A549 (cell line): Measurements from ENCODE around the gene TGOLN2. TPM values are rescaled to one million over a fixed set of nuclear protein-coding genes. Genes with fewer than 3 reads are reported as not detected.

ENCODE experiments used
- ATAC-seq, 2 experiments: fragments of 200-7000 bp in 1 of 2; fragments of >200 bp in 1 of 2; cut with Nextera tagmentation in 1 of 2; cut with Tn5 transposase in 1 of 2; 3 replicates each; pipeline versions ENCODE4 v1.8.0 to v1.9.1; 2018 to 2020; ENCODE audit warnings: mild to moderate bottlenecking in 1 of 2, moderate library complexity in 1 of 2
- CTCF ChIA-PET: fragments of 300-600 bp; sonication (Branson Sonifier 250); formaldehyde crosslinking; extraction: SDS; loops from one replicate; lab custom pipeline; 2021; ENCODE audit warnings: antibody characterized with exemption, inconsistent platforms; lab: Yijun Ruan, JAX
- POLR2A ChIA-PET: fragments of 350-600 bp; formaldehyde crosslinking; extraction: SDS; loops from one replicate; lab custom pipeline; 2021; ENCODE audit warnings: antibody characterized with exemption, inconsistent platforms; lab: Yijun Ruan, JAX
- DNase-seq, 2 experiments: peaks; one replicate each; pipeline versions ENCODE4 v3.0.0 to v3.0.0-alpha.2; 2011 to 2016; ENCODE audit warnings: low read depth in 1 of 2, low spot score in 1 of 2
- FAIRE-seq: peaks from 2 replicates; lab custom pipeline; 2011; peaks lifted over from hg19 to GRCh38; lab: Jason Lieb, UNC
- H3K27ac ChIP-seq, 2 experiments: fragments of >200 bp; sonication (Bioruptor Twin); formaldehyde crosslinking; 3 replicates each; pipeline ENCODE4 v1.5.1; 2016 to 2017
- H3K4me1 ChIP-seq: fragments of >200 bp; sonication (Bioruptor Twin); formaldehyde crosslinking; 3 replicates; pipeline ENCODE4 v1.6.1; 2016
- H3K4me2 ChIP-seq: fragments of >200 bp; sonication (Bioruptor Twin); formaldehyde crosslinking; 3 replicates; pipeline ENCODE4 v1.6.1; 2016
- H3K4me3 ChIP-seq: fragments of >200 bp; sonication (Bioruptor Twin); formaldehyde crosslinking; 3 replicates; pipeline ENCODE4 v1.5.1; 2016
- H3K9me3 ChIP-seq: fragments of >200 bp; sonication (Bioruptor Twin); formaldehyde crosslinking; 3 replicates; pipeline ENCODE4 v1.6.1; 2016
- ATOH8 ChIP-seq: fragments of 250-450 bp; sonication (Bioruptor Pico); IDR thresholded peaks from 2 replicates; pipeline ENCODE4 v1.5.0; 2020; ENCODE audit warnings: low read depth, mild to moderate bottlenecking, moderate library complexity
- BCL3 ChIP-seq: fragments of >200 bp; sonication (Bioruptor Twin); formaldehyde crosslinking; IDR thresholded peaks from 3 replicates; pipeline ENCODE4 v1.6.1; 2016
- BHLHE40 ChIP-seq: IDR thresholded peaks from 2 replicates; pipeline ENCODE4 v1.6.1; 2012; ENCODE audit warnings: low read depth, low read length, inconsistent platforms
- ESRRA ChIP-seq: fragments of 150-350 bp; IDR thresholded peaks from 2 replicates; pipeline ENCODE4 v1.6.1; 2014; ENCODE audit warnings: mild to moderate bottlenecking, low read length, borderline replicate concordance
- FOSL2 ChIP-seq, 2 experiments: fragments of 450-650 bp in 1 of 2; fragments of >200 bp in 1 of 2; sonication (Bioruptor Twin) in 1 of 2; formaldehyde crosslinking; IDR thresholded peaks; 2 replicates each; pipeline versions ENCODE4 v1.5.0 to v1.6.1; 2016 to 2020; ENCODE audit warnings: mild to moderate bottlenecking in 1 of 2, moderate library complexity in 1 of 2
- GATA3 ChIP-seq: IDR thresholded peaks from 2 replicates; pipeline ENCODE4 v1.6.1; 2012; ENCODE audit warnings: borderline replicate concordance
- HEYL ChIP-seq: fragments of 250-450 bp; sonication (Bioruptor Pico); IDR thresholded peaks from 2 replicates; pipeline ENCODE4 v1.8.0; 2021; ENCODE audit warnings: mild to moderate bottlenecking, moderate library complexity
- HOXB13 ChIP-seq: fragments of 250-450 bp; sonication (Bioruptor Pico); IDR thresholded peaks from 2 replicates; pipeline ENCODE4 v1.5.0; 2020; ENCODE audit warnings: low read depth, mild to moderate bottlenecking, moderate library complexity
- JUN ChIP-seq, 2 experiments: fragments of >200 bp; sonication (Bioruptor Twin); formaldehyde crosslinking; IDR thresholded peaks; 2 replicates in 1 of 2; 3 replicates in 1 of 2; pipeline ENCODE4 v1.6.1; 2016 to 2017
- MAX ChIP-seq: IDR thresholded peaks from 2 replicates; pipeline ENCODE4 v1.6.1; 2012
- MYC ChIP-seq: IDR thresholded peaks from 2 replicates; pipeline ENCODE4 v1.6.1; 2012; ENCODE audit warnings: mild to moderate bottlenecking, inconsistent platforms, low read length, improper control_type of control experiment, borderline replicate concordance
- NFE2L2 ChIP-seq: fragments of 150-350 bp; conservative IDR thresholded peaks from 2 replicates; pipeline ENCODE4 v1.6.1; 2014; ENCODE audit warnings: low read length
- PHF8 ChIP-seq: fragments of 200-600 bp; sonication (generic); IDR thresholded peaks from 2 replicates; pipeline ENCODE4 v1.6.1; 2016; ENCODE audit warnings: low read depth, mild to moderate bottlenecking, antibody characterized with exemption, moderate library complexity, borderline replicate concordance
- RFX5 ChIP-seq: fragments of 450-650 bp; IDR thresholded peaks from 2 replicates; pipeline ENCODE4 v1.7.1; 2014; ENCODE audit warnings: antibody characterized with exemption, mild to moderate bottlenecking, moderate library complexity
- SMC3 ChIP-seq: fragments of >200 bp; sonication (Bioruptor Twin); formaldehyde crosslinking; IDR thresholded peaks from 3 replicates; pipeline ENCODE4 v1.6.1; 2018; ENCODE audit warnings: inconsistent platforms
- SREBF2 ChIP-seq: fragments of 450-650 bp; IDR thresholded peaks from 2 replicates; pipeline ENCODE4 v1.6.1; 2014; ENCODE audit warnings: mild to moderate bottlenecking, moderate library complexity
- TFCP2L1 ChIP-seq: fragments of 250-450 bp; sonication (Bioruptor Pico); IDR thresholded peaks from 2 replicates; pipeline ENCODE4 v1.5.0; 2021; ENCODE audit warnings: mild to moderate bottlenecking
- USF2 ChIP-seq: fragments of 450-650 bp; IDR thresholded peaks from 2 replicates; pipeline ENCODE4 v1.6.1; 2014; ENCODE audit warnings: antibody characterized with exemption
- WGBS: methylation state at CpG from one replicate; pipeline ENCODE4 v1.1.6; 2017; ENCODE audit errors: missing lambda C conversion rate; 5-methylcytosine and 5-hydroxymethylcytosine counted together
- polyA plus RNA-seq, 4 experiments: library from polyadenylated mRNA; depleted of rRNA in 3 of 4; stranded (reverse); fragments of >200 nt; fragmentation: RNase III in 1 of 4; extraction: RNeasy Plus Mini Kit Qiagen cat#74134 plus additional on column Dnase treatment in 1 of 4; gene quantifications; 2 replicates in 3 of 4; 3 replicates in 1 of 4; pipeline ENCODE4 v1.2.3, GENCODE V29; 2011 to 2017
- TF ChIP-seq, protein P1 (sequence below): IDR thresholded peaks from 2 replicates; pipeline ENCODE4 v1.6.1; 2012
- TF ChIP-seq, protein P2 (sequence below): fragments of 150-350 bp; IDR thresholded peaks from 2 replicates; pipeline ENCODE4 v1.6.1; 2014; ENCODE audit warnings: low read depth, mild to moderate bottlenecking, low read length
- TF ChIP-seq, protein P3 (sequence below): fragments of 200-600 bp; sonication (generic); IDR thresholded peaks from 2 replicates; pipeline ENCODE4 v1.6.1; 2016; ENCODE audit warnings: antibody characterized with exemption, mild to moderate bottlenecking, moderate library complexity

Gene TGOLN2
- polyA plus RNA-seq, 2 of the 4 experiments (the other 2 are of a cell fraction) = 97.1 to 177 TPM

DNA sequence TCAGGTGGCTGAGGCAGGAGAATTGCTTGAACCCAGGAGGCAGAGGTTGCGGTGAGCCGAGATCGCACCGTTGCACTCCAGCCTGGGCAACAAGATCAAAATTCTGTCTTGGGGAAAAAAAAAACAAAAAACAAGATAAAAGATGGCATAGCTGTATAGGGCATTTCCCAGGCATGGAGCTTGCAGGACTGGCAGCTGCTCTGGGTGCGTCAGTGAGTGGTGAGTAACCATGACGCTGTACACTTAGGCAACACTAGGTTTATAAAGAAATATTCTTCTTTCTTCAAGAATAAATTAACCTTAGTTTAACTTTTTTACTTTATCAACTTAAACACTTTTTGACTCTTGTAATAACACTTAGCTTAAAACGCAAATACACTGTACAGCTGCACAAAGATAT lies 15.4 kb downstream of the TGOLN2 start:
- POLR2A ChIA-PET = interaction anchor here (0.6 to 1.9 kb wide), 2 partner anchors 15 to 232 kb away, joined by 3 to 10 read pairs; partner anchors contain the start of gene TGOLN2
- CTCF ChIA-PET = interaction anchor here (1.2 to 4.4 kb wide), 3 partner anchors 9 to 246 kb away, joined by 3 to 39 read pairs (median 21); no protein-coding TSS in a partner anchor
- H3K4me2 ChIP-seq = no peak overlapping the region
- DNase-seq = peak in 1 of 2 experiments; percentile 34
- TF ChIP-seq BHLHE40 (no peak), FOSL2 (IDR thresholded peaks at IDR 0.05) (no peak), FOSL2 (CRISPR knock-in tag; IDR thresholded peaks at IDR 0.05) (0 out of 2 replicates have a peak, but pooled peaks have one; percentile 8)
- TF ChIP-seq, all 56 proteins: peak for 1
- ATAC-seq (peak in 1 of 2 experiments; percentile 52; a peak in 3 of 6 replicates), FAIRE-seq (no peak)
- Histone ChIP-seq H3K9me3 (no peaks in the 10 kb centered on the region), H3K27ac (no peak overlapping the region), H3K4me1 (peaks cover 5% of the 10 kb centered on the region; the same call in 1 of the 3 replicates), H3K4me3 (no peak overlapping the region)
- 85% methylated on average over 7 of the region's 7 CpGs for WGBS

DNA sequence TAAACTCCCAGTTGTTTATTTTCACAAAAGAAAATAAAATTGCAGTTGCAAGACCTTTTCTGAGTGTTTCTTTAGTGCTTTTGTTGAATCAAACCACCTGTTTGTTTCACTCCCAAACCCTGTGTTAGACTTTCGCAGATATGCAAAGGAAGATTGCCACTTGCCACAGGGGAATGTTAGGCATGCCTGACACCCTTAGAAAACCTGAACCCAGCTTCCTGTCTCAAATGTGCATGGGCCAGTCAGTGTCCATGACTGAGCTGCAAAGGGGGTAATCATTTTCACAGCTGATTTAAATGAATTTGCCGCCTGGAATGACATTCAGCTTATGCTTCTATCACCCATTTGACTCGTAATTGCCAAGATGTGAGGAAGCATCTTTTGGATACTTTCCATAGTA lies 17.5 kb downstream of the TGOLN2 start:
- Histone ChIP-seq H3K9me3 (no peaks in the 10 kb centered on the region), H3K27ac (no peak overlapping the region), H3K4me1 (peaks cover 5% of the 10 kb centered on the region; the same call in 1 of the 3 replicates)
- DNase-seq (no peak), ATAC-seq (no peak), FAIRE-seq (no peak)
- POLR2A ChIA-PET = interaction anchor here (1.2 kb wide), 1 partner anchor 10 kb away, joined by 4 read pairs; no protein-coding TSS in a partner anchor
- 94% methylated on average over 3 of the region's 3 CpGs for WGBS
- CTCF ChIA-PET = interaction anchor here (0.7 to 4.7 kb wide), 5 partner anchors 11 to 243 kb away, joined by 3 to 77 read pairs (median 5); no protein-coding TSS in a partner anchor
- TF ChIP-seq BHLHE40 = no peak
- TF ChIP-seq, protein P1, sequence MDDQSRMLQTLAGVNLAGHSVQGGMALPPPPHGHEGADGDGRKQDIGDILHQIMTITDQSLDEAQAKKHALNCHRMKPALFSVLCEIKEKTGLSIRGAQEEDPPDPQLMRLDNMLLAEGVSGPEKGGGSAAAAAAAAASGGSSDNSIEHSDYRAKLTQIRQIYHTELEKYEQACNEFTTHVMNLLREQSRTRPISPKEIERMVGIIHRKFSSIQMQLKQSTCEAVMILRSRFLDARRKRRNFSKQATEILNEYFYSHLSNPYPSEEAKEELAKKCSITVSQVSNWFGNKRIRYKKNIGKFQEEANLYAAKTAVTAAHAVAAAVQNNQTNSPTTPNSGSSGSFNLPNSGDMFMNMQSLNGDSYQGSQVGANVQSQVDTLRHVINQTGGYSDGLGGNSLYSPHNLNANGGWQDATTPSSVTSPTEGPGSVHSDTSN = no peak
- TF ChIP-seq RFX5 = no peak
- TF ChIP-seq GATA3 = no peak
- TF ChIP-seq HEYL (CRISPR knock-in tag) = no peak
- TF ChIP-seq, protein P2, sequence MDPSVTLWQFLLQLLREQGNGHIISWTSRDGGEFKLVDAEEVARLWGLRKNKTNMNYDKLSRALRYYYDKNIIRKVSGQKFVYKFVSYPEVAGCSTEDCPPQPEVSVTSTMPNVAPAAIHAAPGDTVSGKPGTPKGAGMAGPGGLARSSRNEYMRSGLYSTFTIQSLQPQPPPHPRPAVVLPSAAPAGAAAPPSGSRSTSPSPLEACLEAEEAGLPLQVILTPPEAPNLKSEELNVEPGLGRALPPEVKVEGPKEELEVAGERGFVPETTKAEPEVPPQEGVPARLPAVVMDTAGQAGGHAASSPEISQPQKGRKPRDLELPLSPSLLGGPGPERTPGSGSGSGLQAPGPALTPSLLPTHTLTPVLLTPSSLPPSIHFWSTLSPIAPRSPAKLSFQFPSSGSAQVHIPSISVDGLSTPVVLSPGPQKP = no peak
- no peak for TF ChIP-seq SREBF2
- no peak for TF ChIP-seq MYC
- TF ChIP-seq BCL3 = no peak
- TF ChIP-seq SMC3 = no peak
- TF ChIP-seq PHF8 = no peak
- TF ChIP-seq USF2 = no peak
- TF ChIP-seq JUN (IDR thresholded peaks at IDR 0.05) = no peak
- TF ChIP-seq, protein P3, sequence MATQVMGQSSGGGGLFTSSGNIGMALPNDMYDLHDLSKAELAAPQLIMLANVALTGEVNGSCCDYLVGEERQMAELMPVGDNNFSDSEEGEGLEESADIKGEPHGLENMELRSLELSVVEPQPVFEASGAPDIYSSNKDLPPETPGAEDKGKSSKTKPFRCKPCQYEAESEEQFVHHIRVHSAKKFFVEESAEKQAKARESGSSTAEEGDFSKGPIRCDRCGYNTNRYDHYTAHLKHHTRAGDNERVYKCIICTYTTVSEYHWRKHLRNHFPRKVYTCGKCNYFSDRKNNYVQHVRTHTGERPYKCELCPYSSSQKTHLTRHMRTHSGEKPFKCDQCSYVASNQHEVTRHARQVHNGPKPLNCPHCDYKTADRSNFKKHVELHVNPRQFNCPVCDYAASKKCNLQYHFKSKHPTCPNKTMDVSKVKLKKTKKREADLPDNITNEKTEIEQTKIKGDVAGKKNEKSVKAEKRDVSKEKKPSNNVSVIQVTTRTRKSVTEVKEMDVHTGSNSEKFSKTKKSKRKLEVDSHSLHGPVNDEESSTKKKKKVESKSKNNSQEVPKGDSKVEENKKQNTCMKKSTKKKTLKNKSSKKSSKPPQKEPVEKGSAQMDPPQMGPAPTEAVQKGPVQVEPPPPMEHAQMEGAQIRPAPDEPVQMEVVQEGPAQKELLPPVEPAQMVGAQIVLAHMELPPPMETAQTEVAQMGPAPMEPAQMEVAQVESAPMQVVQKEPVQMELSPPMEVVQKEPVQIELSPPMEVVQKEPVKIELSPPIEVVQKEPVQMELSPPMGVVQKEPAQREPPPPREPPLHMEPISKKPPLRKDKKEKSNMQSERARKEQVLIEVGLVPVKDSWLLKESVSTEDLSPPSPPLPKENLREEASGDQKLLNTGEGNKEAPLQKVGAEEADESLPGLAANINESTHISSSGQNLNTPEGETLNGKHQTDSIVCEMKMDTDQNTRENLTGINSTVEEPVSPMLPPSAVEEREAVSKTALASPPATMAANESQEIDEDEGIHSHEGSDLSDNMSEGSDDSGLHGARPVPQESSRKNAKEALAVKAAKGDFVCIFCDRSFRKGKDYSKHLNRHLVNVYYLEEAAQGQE = no peak
- TF ChIP-seq ATOH8 = no peak
- no peak for TF ChIP-seq ESRRA
- no peak for TF ChIP-seq HOXB13 (CRISPR knock-in tag)
- no peak for TF ChIP-seq NFE2L2
- no peak for TF ChIP-seq TFCP2L1
- TF ChIP-seq MAX = no peak
- TF ChIP-seq, all 56 proteins: peak for 0
- H3K4me2 ChIP-seq = no peak overlapping the region
- no peak overlapping the region for H3K4me3 ChIP-seq
